GM12872 (cell line): Measurements from ENCODE around the gene TNS3.

ENCODE experiments used
- TF ChIP-seq, protein P1 (sequence below): IDR thresholded peaks from 3 replicates; pipeline ENCODE4 v1.5.1; 2011; ENCODE audit warnings: low read depth, mild to moderate bottlenecking, low read length, moderate library complexity; ENCODE audit not compliant: insufficient read depth

TNS3 gene

DNA sequence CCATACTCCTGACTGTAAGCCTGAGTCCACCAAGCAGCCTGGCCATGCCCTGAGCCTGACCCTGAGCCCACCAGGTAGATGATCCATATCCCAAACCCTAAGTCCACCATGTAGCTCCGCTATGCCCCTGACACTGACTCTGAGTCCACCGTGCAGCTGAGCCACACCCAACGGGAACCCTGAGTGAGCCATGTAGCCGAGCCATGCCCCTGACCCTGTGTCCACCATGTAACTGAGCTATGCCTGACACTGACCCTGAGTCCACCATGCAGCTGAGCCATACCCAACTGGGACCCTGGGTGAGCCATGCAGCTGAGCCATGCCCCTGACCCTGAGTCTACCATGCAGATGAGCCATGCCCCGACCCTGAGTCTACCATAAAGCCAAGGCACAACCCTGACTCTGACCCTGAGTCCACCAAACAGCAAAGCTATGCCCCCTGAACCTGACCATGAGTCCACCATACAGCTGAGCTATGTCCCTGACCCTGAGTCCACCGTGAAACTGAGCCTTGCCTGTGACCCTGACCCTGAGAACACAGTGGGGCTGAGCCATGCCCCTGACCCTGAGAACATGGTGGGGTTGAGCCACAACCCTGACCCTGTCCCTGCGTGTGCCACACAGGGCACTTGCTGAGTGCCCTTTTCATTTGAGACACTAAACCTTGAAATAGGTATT is 299.8 kb downstream of the TNS3 start:
- TF ChIP-seq, protein P1, sequence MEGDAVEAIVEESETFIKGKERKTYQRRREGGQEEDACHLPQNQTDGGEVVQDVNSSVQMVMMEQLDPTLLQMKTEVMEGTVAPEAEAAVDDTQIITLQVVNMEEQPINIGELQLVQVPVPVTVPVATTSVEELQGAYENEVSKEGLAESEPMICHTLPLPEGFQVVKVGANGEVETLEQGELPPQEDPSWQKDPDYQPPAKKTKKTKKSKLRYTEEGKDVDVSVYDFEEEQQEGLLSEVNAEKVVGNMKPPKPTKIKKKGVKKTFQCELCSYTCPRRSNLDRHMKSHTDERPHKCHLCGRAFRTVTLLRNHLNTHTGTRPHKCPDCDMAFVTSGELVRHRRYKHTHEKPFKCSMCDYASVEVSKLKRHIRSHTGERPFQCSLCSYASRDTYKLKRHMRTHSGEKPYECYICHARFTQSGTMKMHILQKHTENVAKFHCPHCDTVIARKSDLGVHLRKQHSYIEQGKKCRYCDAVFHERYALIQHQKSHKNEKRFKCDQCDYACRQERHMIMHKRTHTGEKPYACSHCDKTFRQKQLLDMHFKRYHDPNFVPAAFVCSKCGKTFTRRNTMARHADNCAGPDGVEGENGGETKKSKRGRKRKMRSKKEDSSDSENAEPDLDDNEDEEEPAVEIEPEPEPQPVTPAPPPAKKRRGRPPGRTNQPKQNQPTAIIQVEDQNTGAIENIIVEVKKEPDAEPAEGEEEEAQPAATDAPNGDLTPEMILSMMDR, result no peak

DNA sequence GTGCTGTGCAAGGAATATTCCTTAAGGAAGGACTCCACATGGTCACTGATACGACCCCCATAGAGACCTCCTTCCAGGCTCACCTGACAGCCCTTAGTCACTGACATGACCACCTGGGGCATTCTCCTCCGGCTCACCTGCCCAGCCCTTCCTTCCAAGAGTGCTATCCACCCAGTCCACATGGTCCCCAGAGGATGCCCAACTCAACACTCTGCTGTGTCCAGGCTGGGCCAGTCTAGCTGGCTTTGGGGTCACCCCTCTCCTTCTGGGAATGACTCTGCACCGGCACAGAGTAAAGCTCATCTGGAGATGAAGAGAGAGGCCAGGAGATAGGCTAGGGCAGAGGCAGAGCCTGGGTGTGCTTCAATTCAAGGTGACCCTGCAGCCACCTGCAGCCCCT is 300.8 kb downstream of the TNS3 start:
- TF ChIP-seq, protein P1, result no peak

- TF ChIP-seq, protein P1, result no peak
Measured at GRCh38 chr7:47280114-47280513, 301.8 kb downstream of the TNS3 start.

DNA sequence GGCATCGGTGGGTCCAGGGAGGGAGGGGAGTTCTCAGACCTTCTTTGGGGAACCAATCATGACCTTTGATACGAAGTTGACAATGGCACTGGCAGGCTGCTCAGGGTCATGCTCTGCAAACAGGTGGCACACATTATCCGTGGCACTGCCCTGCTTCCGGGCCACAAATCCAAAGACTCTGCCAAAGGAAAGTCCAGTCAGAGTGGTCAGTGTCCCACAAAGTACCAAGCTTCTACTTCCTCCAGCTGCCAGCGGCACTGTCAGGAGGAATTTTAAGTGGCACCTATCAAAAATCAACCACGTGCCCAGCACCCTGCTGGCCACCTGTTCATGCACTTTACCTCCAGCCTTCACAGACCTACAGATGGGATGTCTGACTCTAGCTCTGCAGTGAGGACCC is 303.9 kb downstream of the TNS3 start:
- TF ChIP-seq, protein P1, result no peak

DNA sequence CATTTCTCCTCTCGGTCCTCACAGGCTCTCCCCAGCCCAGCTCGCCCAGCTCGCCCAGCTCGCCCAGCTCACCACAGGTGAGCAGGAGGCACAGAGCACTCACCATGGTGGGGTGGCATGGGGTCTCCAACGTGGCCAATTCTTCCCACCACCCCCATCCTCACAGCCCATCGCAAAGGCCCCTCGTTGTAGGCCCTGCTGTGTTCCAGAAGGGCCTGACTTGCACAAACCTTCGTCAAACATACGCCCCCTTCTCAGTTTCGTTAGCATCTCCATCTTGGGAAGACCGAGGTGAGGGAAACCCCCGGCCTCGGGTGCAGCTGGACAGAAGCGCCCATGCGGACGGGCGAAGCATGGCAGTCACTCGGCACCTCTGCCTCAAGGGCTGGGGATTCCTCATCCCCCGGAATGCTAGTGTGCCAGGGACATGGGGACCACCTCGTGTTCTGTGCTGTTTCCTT is 304.6 kb downstream of the TNS3 start:
- TF ChIP-seq, protein P1, result no peak

DNA sequence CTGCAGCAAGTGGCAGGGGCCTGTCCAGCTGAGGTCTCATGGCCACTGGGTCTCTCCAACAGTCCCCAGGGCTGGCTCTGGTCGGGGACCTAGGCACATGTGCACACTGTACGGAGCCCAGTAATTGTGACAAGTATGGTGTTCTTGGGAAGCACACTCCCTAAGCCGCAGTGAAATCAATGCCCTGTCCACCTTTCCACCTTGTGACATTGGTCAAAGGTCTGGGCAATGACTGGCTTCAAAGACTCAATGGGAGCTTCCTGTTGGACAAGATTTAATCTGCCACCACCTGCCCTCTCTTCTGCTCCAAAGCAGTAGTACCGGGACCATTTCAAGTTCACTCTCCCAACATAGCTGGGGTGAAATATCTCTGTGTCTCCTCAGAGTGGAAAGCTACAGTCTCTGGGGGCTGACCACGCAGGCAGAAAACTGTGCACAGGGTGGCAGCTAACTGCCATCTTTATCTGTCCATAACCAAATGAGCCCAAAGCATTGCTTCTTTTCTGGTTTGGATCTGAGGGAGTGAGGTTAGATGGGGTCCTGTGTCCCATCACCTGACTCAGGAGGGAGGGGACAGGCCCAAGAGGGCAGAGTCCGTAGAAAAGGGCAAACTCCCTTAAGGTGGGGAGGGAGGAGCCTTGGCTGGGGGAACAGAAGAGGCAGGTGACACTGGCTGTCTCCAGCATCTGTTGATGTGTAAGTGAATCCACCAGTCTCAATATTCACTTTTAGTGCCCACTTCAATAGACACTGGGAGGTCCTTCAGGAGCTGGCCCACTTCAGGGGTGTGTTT is 307.7 kb downstream of the TNS3 start:
- TF ChIP-seq, protein P1, result no peak

DNA sequence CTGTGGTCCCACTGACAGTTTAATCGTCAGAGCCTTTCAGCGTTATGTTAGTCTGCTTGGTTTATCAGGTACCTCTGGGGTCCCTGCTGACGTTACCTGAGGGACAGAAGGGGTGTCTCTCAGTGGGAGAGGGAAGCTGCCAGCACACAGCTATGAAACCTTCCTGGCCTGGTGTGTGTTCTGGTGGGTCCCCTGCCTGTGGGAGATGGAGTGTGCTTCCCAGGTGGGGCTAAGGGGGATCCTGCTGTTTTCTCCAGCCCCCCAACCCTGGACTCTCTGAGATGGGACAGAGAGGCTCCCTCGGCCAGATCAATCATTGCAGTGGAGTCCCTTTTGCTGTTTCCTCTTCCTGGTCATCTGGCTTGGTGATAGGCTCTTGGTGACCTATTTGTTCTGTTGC is 308.8 kb downstream of the TNS3 start:
- TF ChIP-seq, protein P1, result no peak
